ENCODE measurements around the gene TMEM72.

The TMEM72 gene

GRCh38 chr10:44890696-44891563 lies 20.2 kb upstream of the TMEM72 start:
- DNase-seq (ENCODE audit: low spot score) = no peak

GRCh38 chr10:44891721-44892120 lies 19.4 kb upstream of the TMEM72 start:
- no peak for DNase-seq (ENCODE audit: low spot score)

- no peak for DNase-seq (ENCODE audit: low spot score)
Measured at GRCh38 chr10:44893604-44894468, 17.3 kb upstream of the TMEM72 start.

- DNase-seq (ENCODE audit: low spot score) = no peak
Measured at GRCh38 chr10:44894691-44895090, 16.4 kb upstream of the TMEM72 start.

GRCh38 chr10:44895280-44895679 lies 15.9 kb upstream of the TMEM72 start:
- DNase-seq (ENCODE audit: low spot score) = no peak

DNA sequence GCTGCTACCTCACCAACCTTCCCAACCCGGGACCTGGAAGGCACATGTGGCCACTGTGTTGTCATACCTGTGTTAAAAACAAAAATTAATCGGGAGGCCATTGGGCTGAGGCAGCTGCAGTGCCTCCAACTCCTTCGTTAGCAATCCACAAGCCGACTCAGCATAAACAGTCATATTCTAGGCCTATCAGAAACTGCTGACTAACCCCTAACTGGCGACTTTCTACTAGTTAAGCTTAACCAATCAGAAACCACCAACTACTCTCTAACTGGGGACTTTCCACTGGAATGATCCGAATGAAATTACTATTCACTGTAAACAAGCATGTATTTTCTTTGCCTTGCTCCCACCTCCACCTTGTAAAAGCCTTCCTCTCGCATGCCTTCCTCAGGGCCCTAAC lies 14.1 kb upstream of the TMEM72 start:
- DNase-seq (ENCODE audit: low spot score) = no peak

GRCh38 chr10:44898665-44899064 lies 12.5 kb upstream of the TMEM72 start:
- no peak for DNase-seq (ENCODE audit: low spot score)

GRCh38 chr10:44899450-44900080 lies 11.6 kb upstream of the TMEM72 start:
- no peak for DNase-seq (ENCODE audit: low spot score)

- no peak for DNase-seq (ENCODE audit: low spot score)
Measured at GRCh38 chr10:44902941-44903545, 8.1 kb upstream of the TMEM72 start.

DNA sequence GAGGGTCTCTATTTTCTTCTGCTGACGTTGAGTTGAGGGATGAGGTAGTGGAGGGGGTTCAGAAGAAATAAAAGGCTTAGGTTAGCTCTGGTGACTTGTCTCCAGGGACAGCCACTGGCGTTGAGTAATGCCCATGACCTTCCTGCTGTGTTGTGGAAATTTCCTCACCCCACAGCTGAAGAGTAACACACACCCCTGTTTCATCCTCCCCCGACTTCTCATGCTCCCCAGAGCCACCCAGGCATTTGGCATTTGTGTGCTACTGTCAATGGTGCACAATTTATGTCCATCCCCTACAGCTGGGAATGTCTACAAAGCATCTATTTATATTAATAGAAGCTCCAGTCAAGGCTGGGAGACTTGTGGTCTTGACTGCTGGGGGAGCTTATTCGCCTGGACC lies 4.7 kb upstream of the TMEM72 start:
- no peak for DNase-seq (ENCODE audit: low spot score)

DNA sequence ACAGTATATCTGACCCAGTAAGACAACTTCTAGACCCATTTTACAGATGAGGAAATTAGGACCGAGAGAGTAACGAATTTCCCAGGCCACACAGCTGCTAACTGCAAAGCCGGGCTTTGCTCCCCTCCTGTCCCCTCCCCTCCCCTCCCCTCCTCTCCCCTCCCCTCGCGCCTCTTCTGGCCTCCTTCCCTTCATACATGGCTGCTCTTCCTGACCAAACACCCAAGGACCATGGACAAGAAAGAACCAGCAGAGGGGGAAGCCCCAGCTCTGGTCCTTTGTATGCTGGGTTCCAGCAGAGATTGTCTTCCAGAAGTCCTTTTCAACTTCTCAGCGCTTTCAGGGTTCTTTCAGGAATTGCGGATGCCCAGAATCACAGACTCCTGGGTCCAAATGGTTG lies 3.6 kb upstream of the TMEM72 start:
- DNase-seq (ENCODE audit: low spot score) = no peak

DNA sequence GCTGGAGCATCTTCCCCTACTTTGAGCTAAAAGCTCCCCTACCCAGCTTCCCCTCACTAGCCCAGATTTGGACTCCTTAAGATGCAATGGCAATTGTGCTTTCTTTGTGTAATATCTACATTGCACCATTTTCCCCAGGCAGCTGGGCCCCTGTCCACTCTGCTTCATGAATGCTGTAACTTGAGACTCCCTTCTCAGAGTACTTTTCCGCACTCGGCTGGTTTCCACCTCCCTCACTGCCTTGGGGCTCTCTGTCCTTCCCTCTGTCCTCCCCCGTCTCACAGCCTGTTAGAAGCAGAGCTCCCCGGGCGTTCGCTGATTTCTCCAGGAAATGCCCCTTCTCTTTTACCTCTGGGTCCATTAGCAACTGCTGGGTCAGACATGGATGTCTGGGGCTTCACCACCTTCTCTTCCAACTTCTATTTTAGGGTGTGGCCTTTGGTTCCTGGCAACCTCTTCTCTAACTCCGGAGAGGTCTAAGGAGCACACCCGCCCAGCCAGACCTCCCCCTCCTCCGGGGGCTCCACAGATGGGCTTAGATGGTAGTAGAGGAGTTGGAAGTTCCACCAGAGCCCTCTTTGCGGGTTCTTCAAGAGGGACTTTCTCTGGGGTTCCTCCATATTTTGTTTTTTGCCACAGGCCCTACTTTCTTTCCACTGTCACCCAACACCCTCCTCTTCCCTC lies 2.9 kb upstream of the TMEM72 start:
- DNase-seq (ENCODE audit: low spot score) = no peak

DNA sequence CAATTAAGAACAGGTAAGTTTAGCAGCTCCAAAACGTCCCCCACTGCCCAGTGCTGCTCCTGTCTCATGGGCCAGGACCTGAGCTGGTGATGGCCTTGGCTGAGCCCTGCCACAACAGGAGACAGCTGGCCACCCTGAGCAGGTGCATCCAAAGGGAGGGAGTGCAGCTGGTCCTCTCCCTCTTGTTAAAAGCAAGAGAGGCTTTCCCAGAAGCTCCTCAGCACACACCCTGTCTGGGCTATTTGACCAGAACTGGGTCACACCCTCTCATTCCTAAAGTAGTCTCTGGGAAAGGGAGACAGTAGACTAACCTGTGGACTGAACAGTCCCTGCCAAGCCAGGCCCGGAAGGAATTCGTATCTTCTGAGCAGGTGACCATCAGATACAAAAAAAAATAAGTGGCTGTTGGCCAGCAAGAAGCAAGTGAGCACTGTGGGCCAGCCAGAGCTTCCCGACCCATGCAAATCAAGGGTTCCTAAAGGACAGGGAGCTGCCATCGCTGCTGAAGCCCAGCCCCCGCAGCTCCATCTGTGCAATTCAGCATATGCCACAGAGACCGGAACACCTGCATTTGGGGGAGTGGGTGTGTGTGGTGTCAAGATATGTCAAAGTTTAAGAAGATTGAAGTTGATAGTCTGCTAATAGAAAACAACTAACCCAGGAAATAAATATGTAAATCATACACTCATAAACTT lies 2.1 kb upstream of the TMEM72 start:
- DNase-seq (ENCODE audit: low spot score) = no peak

- no peak for DNase-seq (ENCODE audit: low spot score)
Measured at GRCh38 chr10:44909910-44910309, 1.2 kb upstream of the TMEM72 start.

GRCh38 chr10:44910602-44911001 lies 535 bp upstream of the TMEM72 start:
- no peak for DNase-seq (ENCODE audit: low spot score)

GRCh38 chr10:44911951-44912350 lies 814 bp downstream of the TMEM72 start:
- DNase-seq (ENCODE audit: low spot score) = no peak

GRCh38 chr10:44913350-44914081 lies 2.4 kb downstream of the TMEM72 start:
- no peak for DNase-seq (ENCODE audit: low spot score)

- no peak for DNase-seq (ENCODE audit: low spot score)
Measured at GRCh38 chr10:44914891-44915290, 3.8 kb downstream of the TMEM72 start.

GRCh38 chr10:44916429-44916828 lies 5.3 kb downstream of the TMEM72 start:
- DNase-seq (ENCODE audit: low spot score) = no peak

DNA sequence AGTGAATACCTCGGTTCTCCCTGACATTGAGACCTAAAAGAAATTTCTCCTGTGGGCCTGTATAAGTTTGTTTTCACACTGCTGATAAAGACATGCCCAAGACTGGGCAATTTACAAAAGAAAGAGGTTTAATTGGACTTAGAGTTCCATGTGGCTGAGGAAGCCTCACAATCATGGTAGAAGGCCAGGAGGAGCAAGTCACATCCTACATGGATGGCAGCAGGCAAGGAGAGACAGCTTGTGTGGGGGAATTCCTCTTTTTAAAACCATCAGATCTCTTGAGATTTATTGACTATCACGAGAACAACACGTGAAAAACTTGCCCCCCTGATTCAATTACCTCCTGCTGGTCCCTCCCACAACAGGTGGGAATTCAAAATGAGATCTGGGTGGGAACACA lies 6.7 kb downstream of the TMEM72 start:
- no peak for DNase-seq (ENCODE audit: low spot score)

Data from HuH-7.5 (cell line).